Measurements from ENCODE around the gene ATXN7L2. TPM values are rescaled to one million over a fixed set of nuclear protein-coding genes. Genes with fewer than 3 reads are reported as not detected.
"Not testable (repeated sequence)": the region's sequence is repeated elsewhere in the genome, so short reads cannot be mapped to it uniquely, and the experiment has no call there.

Gene ATXN7L2
- total RNA-seq, 1 donor from 2014 or later = 3.8 TPM

- intact Hi-C loops (cut with DNase I); DNase-seq (ENCODE audit: low spot score): not testable (repeated sequence)
Measured at GRCh38 chr1:109473284-109474057, 10.2 kb upstream of the ATXN7L2 start.

- intact Hi-C loops (cut with DNase I) = no loop called here
- DNase-seq (ENCODE audit: low spot score) = no peak
Measured at GRCh38 chr1:109474697-109475096, 9.0 kb upstream of the ATXN7L2 start.

- DNase-seq (ENCODE audit: low spot score) = no peak
- intact Hi-C loops (cut with DNase I) = no loop called here
Measured at GRCh38 chr1:109475261-109475660, 8.4 kb upstream of the ATXN7L2 start.

GRCh38 chr1:109476825-109477224 lies 6.9 kb upstream of the ATXN7L2 start:
- intact Hi-C loops (cut with DNase I) = no loop called here
- no peak for DNase-seq (ENCODE audit: low spot score)

- DNase-seq (ENCODE audit: low spot score) = no peak
- intact Hi-C loops (cut with DNase I) = no loop called here
Measured at GRCh38 chr1:109477821-109478220, 5.9 kb upstream of the ATXN7L2 start.

GRCh38 chr1:109478806-109479205 lies 4.9 kb upstream of the ATXN7L2 start:
- intact Hi-C loops (cut with DNase I) = no loop called here
- DNase-seq (ENCODE audit: low spot score) = no peak

- no peak for DNase-seq (ENCODE audit: low spot score)
- intact Hi-C loops (cut with DNase I) = no loop called here
Measured at GRCh38 chr1:109479311-109479710, 4.4 kb upstream of the ATXN7L2 start.

GRCh38 chr1:109479901-109480300 lies 3.8 kb upstream of the ATXN7L2 start:
- intact Hi-C loops (cut with DNase I) = no loop called here
- DNase-seq (ENCODE audit: low spot score) = peak; percentile 31

- intact Hi-C loops (cut with DNase I) = no loop called here
Measured at GRCh38 chr1:109481646-109482045, 2.1 kb upstream of the ATXN7L2 start.

GRCh38 chr1:109482242-109482641 lies 1.5 kb upstream of the ATXN7L2 start:
- DNase-seq (ENCODE audit: low spot score) = no peak
- intact Hi-C loops (cut with DNase I) = no loop called here

More at GRCh38 chr1:109481646-109482045, 2.1 kb upstream of the ATXN7L2 start:
- DNase-seq (ENCODE audit: low spot score) = peak; percentile 58

- intact Hi-C loops (cut with DNase I) = loop anchor here (1.0 kb wide), 1 partner anchor 57 kb away; the partner anchor contains the start of gene PSMA5
- peak; percentile 76 for DNase-seq (ENCODE audit: low spot score)
Measured at GRCh38 chr1:109482791-109483671, 674 bp upstream of the ATXN7L2 start.

- DNase-seq (ENCODE audit: low spot score) = peak; percentile 74
- intact Hi-C loops (cut with DNase I) = no loop called here
Measured at GRCh38 chr1:109484519-109484975, 842 bp downstream of the ATXN7L2 start.

- intact Hi-C loops (cut with DNase I) = no loop called here
- DNase-seq (ENCODE audit: low spot score) = no peak
Measured at GRCh38 chr1:109485001-109485400, 1.3 kb downstream of the ATXN7L2 start.

GRCh38 chr1:109487261-109487660 lies 3.6 kb downstream of the ATXN7L2 start:
- no peak for DNase-seq (ENCODE audit: low spot score)
- intact Hi-C loops (cut with DNase I) = no loop called here

GRCh38 chr1:109488201-109488600 lies 4.5 kb downstream of the ATXN7L2 start:
- no peak for DNase-seq (ENCODE audit: low spot score)
- intact Hi-C loops (cut with DNase I) = no loop called here

GRCh38 chr1:109488696-109489095 lies 5.0 kb downstream of the ATXN7L2 start:
- intact Hi-C loops (cut with DNase I) = no loop called here
- no peak for DNase-seq (ENCODE audit: low spot score)

- no peak for DNase-seq (ENCODE audit: low spot score)
- intact Hi-C loops (cut with DNase I) = no loop called here
Measured at GRCh38 chr1:109490029-109490933, 6.6 kb downstream of the ATXN7L2 start.

GRCh38 chr1:109490934-109491302 lies 7.2 kb downstream of the ATXN7L2 start:
- intact Hi-C loops (cut with DNase I) = no loop called here
- no peak for DNase-seq (ENCODE audit: low spot score)

GRCh38 chr1:109491372-109491771 lies 7.7 kb downstream of the ATXN7L2 start:
- intact Hi-C loops (cut with DNase I) = no loop called here
- DNase-seq (ENCODE audit: low spot score) = no peak

GRCh38 chr1:109492779-109493178 lies 9.1 kb downstream of the ATXN7L2 start:
- intact Hi-C loops (cut with DNase I) = no loop called here
- no peak for DNase-seq (ENCODE audit: low spot score)
